ENCODE results near the gene PCID2.

PCID2 gene

GRCh38 chr13:113232208-113233003 lies 23.9 kb upstream of the PCID2 start:
- Histone ChIP-seq H3K27ac (ENCODE audit: low read depth, low read length) (no peak overlapping the region), H3K9ac (ENCODE audit: low read length) (no peak overlapping the region), H3K9me3 (ENCODE audit: low read length) (no peaks in the 10 kb centered on the region), H3K4me3 (ENCODE audit: low read depth in 1 of 2, low read length in 2 of 2) (no peak overlapping the region), H3K27me3 (ENCODE audit: control insufficient read depth in 1 of 2, insufficient read depth in 2 of 2, low read length in 2 of 2) (no peaks in the 10 kb centered on the region), H3K4me1 (ENCODE audit: insufficient read depth, low read length) (no peaks in the 10 kb centered on the region), H3K36me3 (ENCODE audit: insufficient read depth, low read length) (peaks cover 57% of the 10 kb centered on the region)

DNA sequence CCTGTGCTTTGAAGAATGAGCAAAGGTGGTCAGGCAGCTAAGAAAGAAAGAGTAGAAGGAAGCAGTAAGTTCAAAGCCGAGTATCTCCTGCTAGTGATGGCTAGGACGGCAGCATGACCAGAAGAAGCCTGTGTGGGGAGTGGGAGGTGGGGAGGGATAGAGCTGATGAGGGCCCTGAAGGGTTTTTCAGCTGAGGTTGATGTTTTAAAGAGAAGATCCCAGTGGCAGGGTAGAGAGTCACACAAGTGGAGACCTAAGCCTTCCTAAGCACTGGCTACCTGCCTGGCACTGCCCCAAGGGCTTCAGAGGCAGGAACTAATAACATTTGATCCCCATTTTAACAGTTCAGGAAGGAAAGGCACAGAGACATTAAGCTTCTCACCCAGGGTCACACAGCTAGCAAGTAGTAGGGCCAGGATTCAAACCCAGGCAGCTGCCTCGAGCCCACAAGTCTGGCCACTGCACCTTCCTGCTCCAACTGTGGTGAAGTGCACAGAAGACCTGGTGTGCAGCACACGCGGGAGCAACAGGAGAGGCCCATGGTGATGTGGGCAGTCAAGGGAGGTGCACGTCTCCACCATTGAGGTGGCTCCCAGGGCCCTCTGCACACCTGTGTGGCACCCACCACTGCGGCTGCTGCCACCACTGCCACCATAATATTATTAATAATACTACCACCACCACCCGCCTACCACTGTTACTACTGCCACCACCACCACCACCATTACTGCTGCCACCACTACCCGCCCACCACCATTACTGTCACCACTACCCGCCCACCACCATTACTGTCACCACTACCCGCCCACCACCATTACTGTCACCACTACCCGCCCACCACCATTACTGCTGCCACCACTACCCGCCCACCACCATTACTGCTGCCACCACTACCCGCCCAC lies 23.1 kb upstream of the PCID2 start:
- peaks cover 54% of the 10 kb centered on the region for H3K36me3 ChIP-seq (ENCODE audit: insufficient read depth, low read length)
- no peak overlapping the region for H3K4me3 ChIP-seq (ENCODE audit: low read depth in 1 of 2, low read length in 2 of 2)
- no peaks in the 10 kb centered on the region for H3K4me1 ChIP-seq (ENCODE audit: insufficient read depth, low read length)
- no peaks in the 10 kb centered on the region for H3K27me3 ChIP-seq (ENCODE audit: control insufficient read depth in 1 of 2, insufficient read depth in 2 of 2, low read length in 2 of 2)
- no peak overlapping the region for H3K9ac ChIP-seq (ENCODE audit: low read length)
- no peak overlapping the region for H3K27ac ChIP-seq (ENCODE audit: low read depth, low read length)
- no peaks in the 10 kb centered on the region for H3K9me3 ChIP-seq (ENCODE audit: low read length)

GRCh38 chr13:113229791-113230190 lies 21.3 kb upstream of the PCID2 start:
- H3K36me3 ChIP-seq (ENCODE audit: insufficient read depth, low read length), result peaks cover 58% of the 10 kb centered on the region
- H3K27ac ChIP-seq (ENCODE audit: low read depth, low read length), result no peak overlapping the region
- H3K4me1 ChIP-seq (ENCODE audit: insufficient read depth, low read length), result no peaks in the 10 kb centered on the region
- no peaks in the 10 kb centered on the region for H3K9me3 ChIP-seq (ENCODE audit: low read length)
- no peaks in the 10 kb centered on the region for H3K27me3 ChIP-seq (ENCODE audit: control insufficient read depth in 1 of 2, insufficient read depth in 2 of 2, low read length in 2 of 2)
- H3K4me3 ChIP-seq (ENCODE audit: low read depth in 1 of 2, low read length in 2 of 2), result no peak overlapping the region
- no peak overlapping the region for H3K9ac ChIP-seq (ENCODE audit: low read length)

DNA sequence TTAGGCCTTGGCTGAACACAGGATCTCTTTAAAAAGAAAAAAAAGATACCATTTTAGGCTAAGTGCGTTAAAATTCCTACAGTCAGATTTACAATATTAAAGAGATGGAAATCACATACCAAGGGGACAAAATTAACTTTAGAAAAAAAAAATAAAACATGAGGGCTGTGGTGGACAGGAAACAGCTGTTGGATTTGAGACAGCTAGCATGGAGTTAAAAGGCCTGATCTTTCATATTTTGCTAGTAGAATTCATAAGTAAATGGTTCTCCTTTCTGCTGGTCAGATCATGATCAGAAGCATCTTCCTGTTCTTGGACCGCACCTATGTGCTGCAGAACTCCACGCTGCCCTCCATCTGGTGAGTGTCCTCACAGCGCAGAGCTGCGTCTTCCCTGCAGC lies 20.7 kb upstream of the PCID2 start:
- H3K4me3 ChIP-seq (ENCODE audit: low read depth in 1 of 2, low read length in 2 of 2), result no peak overlapping the region
- no peak overlapping the region for H3K9ac ChIP-seq (ENCODE audit: low read length)
- H3K27ac ChIP-seq (ENCODE audit: low read depth, low read length), result no peak overlapping the region
- no peaks in the 10 kb centered on the region for H3K9me3 ChIP-seq (ENCODE audit: low read length)
- H3K36me3 ChIP-seq (ENCODE audit: insufficient read depth, low read length), result peaks cover 53% of the 10 kb centered on the region
- H3K27me3 ChIP-seq (ENCODE audit: control insufficient read depth in 1 of 2, insufficient read depth in 2 of 2, low read length in 2 of 2), result no peaks in the 10 kb centered on the region
- no peaks in the 10 kb centered on the region for H3K4me1 ChIP-seq (ENCODE audit: insufficient read depth, low read length)

GRCh38 chr13:113226873-113227450 lies 18.5 kb upstream of the PCID2 start:
- Histone ChIP-seq H3K9me3 (ENCODE audit: low read length) (no peaks in the 10 kb centered on the region), H3K36me3 (ENCODE audit: insufficient read depth, low read length) (peaks cover 49% of the 10 kb centered on the region)

GRCh38 chr13:113225515-113225914 lies 17.0 kb upstream of the PCID2 start:
- no peaks in the 10 kb centered on the region for H3K4me1 ChIP-seq (ENCODE audit: insufficient read depth, low read length)
- no peaks in the 10 kb centered on the region for H3K27me3 ChIP-seq (ENCODE audit: control insufficient read depth in 1 of 2, insufficient read depth in 2 of 2, low read length in 2 of 2)
- H3K27ac ChIP-seq (ENCODE audit: low read depth, low read length), result no peak overlapping the region
- no peak overlapping the region for H3K9ac ChIP-seq (ENCODE audit: low read length)
- H3K4me3 ChIP-seq (ENCODE audit: low read depth in 1 of 2, low read length in 2 of 2), result no peak overlapping the region
- H3K9me3 ChIP-seq (ENCODE audit: low read length), result no peaks in the 10 kb centered on the region
- peaks cover 57% of the 10 kb centered on the region for H3K36me3 ChIP-seq (ENCODE audit: insufficient read depth, low read length)

More at GRCh38 chr13:113226873-113227450, 18.5 kb upstream of the PCID2 start:
- H3K27ac ChIP-seq (ENCODE audit: low read depth, low read length), result no peak overlapping the region
- no peaks in the 10 kb centered on the region for H3K27me3 ChIP-seq (ENCODE audit: control insufficient read depth in 1 of 2, insufficient read depth in 2 of 2, low read length in 2 of 2)
- no peak overlapping the region for H3K4me3 ChIP-seq (ENCODE audit: low read depth in 1 of 2, low read length in 2 of 2)
- no peak overlapping the region for H3K9ac ChIP-seq (ENCODE audit: low read length)
- no peaks in the 10 kb centered on the region for H3K4me1 ChIP-seq (ENCODE audit: insufficient read depth, low read length)

DNA sequence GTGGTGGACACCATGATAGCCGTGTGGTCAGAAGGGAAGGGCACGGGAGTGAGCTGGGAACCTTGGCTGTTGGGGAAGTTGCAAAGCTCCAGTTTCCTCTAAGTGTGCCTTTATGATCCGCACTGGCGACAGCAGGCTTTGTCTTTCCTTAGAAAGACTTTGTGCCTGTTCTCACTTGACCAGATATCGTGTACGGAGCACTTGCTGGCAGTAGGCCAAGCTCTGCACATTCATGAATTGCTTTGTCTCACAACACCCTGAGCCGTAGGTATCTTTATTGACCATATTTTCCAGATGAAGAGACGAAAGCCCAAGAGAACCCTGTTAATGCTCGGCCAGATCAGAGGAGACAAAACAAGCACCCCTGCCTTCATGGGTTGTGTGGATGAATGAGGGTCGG lies 16.0 kb upstream of the PCID2 start:
- H3K9me3 ChIP-seq (ENCODE audit: low read length), result no peaks in the 10 kb centered on the region
- no peak overlapping the region for H3K9ac ChIP-seq (ENCODE audit: low read length)
- no peaks in the 10 kb centered on the region for H3K4me1 ChIP-seq (ENCODE audit: insufficient read depth, low read length)
- H3K27ac ChIP-seq (ENCODE audit: low read depth, low read length), result no peak overlapping the region
- H3K4me3 ChIP-seq (ENCODE audit: low read depth in 1 of 2, low read length in 2 of 2), result no peak overlapping the region
- peaks cover 59% of the 10 kb centered on the region for H3K36me3 ChIP-seq (ENCODE audit: insufficient read depth, low read length)
- H3K27me3 ChIP-seq (ENCODE audit: control insufficient read depth in 1 of 2, insufficient read depth in 2 of 2, low read length in 2 of 2), result no peaks in the 10 kb centered on the region

DNA sequence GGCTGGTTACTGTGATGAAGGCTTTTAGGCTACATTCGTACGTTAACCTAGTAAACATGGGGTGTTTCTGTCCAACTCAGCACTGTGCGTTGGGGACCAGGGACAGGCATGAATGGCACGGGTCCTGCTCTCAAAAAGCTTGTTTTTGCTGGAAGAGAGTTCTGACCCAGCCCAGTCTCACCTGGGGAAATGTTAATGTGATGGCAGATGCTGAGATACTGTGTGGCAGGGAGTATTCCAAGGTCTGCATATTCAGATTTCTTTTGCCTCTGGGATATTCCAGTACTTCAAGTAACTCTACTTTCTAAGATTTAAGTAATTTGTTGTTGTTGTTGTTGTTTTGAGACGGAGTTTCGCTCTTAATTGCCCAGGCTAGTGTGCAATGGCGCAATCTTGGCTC lies 14.6 kb upstream of the PCID2 start:
- Histone ChIP-seq H3K27me3 (ENCODE audit: control insufficient read depth in 1 of 2, insufficient read depth in 2 of 2, low read length in 2 of 2) (no peaks in the 10 kb centered on the region), H3K36me3 (ENCODE audit: insufficient read depth, low read length) (peaks cover 49% of the 10 kb centered on the region), H3K4me1 (ENCODE audit: insufficient read depth, low read length) (no peaks in the 10 kb centered on the region), H3K27ac (ENCODE audit: low read depth, low read length) (no peak overlapping the region), H3K9me3 (ENCODE audit: low read length) (no peaks in the 10 kb centered on the region), H3K9ac (ENCODE audit: low read length) (no peak overlapping the region), H3K4me3 (ENCODE audit: low read depth in 1 of 2, low read length in 2 of 2) (no peak overlapping the region)

DNA sequence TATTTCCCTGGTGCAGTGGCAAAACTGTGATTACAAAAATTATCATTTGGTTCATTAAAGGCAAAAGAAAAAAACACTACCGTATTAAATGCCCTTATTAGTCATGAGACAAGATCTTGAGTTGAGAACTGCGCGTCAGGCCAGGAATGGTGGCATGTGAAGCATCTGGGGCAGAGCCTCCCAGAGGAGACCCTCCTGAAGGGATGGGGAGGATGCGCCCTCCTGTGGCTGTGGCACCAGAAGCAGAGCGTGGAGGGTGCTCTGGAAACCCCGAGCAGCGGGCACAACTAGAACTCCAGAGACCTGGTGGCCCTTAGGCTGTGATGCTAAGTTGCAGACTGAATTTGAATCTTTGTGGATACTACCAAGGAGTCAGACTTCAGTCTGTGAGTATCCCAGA lies 12.4 kb upstream of the PCID2 start:
- Histone ChIP-seq H3K27ac (ENCODE audit: low read depth, low read length) (no peak overlapping the region), H3K36me3 (ENCODE audit: insufficient read depth, low read length) (peaks cover 35% of the 10 kb centered on the region), H3K9me3 (ENCODE audit: low read length) (no peaks in the 10 kb centered on the region), H3K4me3 (ENCODE audit: low read depth in 1 of 2, low read length in 2 of 2) (no peak overlapping the region), H3K9ac (ENCODE audit: low read length) (no peak overlapping the region), H3K27me3 (ENCODE audit: control insufficient read depth in 1 of 2, insufficient read depth in 2 of 2, low read length in 2 of 2) (no peaks in the 10 kb centered on the region), H3K4me1 (ENCODE audit: insufficient read depth, low read length) (peaks cover 14% of the 10 kb centered on the region)

DNA sequence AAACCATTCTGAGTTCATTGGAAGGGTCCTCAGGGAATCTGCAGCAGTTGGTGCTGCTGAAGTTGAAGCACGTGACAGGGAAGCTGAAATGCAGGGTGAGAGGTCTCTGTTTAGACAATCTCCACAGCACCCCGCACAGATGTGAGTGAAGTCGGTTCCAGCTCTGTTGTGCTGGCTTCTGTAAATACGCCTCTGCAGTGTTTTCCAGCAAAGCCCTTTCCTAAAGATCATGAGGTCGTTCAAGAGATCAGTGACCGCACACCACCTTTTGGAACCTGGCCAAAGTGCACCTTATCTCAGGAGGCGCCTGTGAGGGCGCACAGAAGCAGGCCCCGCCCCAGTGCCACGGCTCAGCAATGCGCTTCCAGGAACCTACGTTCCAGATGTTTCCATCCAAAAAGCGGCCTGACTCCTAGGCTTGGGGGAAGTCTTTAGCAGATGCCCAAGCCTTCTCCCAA lies 11.7 kb upstream of the PCID2 start:
- peaks cover 21% of the 10 kb centered on the region for H3K4me1 ChIP-seq (ENCODE audit: insufficient read depth, low read length)
- H3K27me3 ChIP-seq (ENCODE audit: control insufficient read depth in 1 of 2, insufficient read depth in 2 of 2, low read length in 2 of 2), result no peaks in the 10 kb centered on the region
- no peak overlapping the region for H3K4me3 ChIP-seq (ENCODE audit: low read depth in 1 of 2, low read length in 2 of 2)
- no peak overlapping the region for H3K27ac ChIP-seq (ENCODE audit: low read depth, low read length)
- H3K9ac ChIP-seq (ENCODE audit: low read length), result no peak overlapping the region
- no peaks in the 10 kb centered on the region for H3K9me3 ChIP-seq (ENCODE audit: low read length)
- peaks cover 29% of the 10 kb centered on the region for H3K36me3 ChIP-seq (ENCODE audit: insufficient read depth, low read length)

GRCh38 chr13:113219256-113219940 lies 10.9 kb upstream of the PCID2 start:
- no peaks in the 10 kb centered on the region for H3K27me3 ChIP-seq (ENCODE audit: control insufficient read depth in 1 of 2, insufficient read depth in 2 of 2, low read length in 2 of 2)
- no peak overlapping the region for H3K27ac ChIP-seq (ENCODE audit: low read depth, low read length)
- peaks cover 29% of the 10 kb centered on the region for H3K36me3 ChIP-seq (ENCODE audit: insufficient read depth, low read length)
- H3K4me1 ChIP-seq (ENCODE audit: insufficient read depth, low read length), result peaks cover 26% of the 10 kb centered on the region
- no peaks in the 10 kb centered on the region for H3K9me3 ChIP-seq (ENCODE audit: low read length)
- no peak overlapping the region for H3K9ac ChIP-seq (ENCODE audit: low read length)
- no peak overlapping the region for H3K4me3 ChIP-seq (ENCODE audit: low read depth in 1 of 2, low read length in 2 of 2)

Measured in muscle layer of colon (tissue), 2 donors.